Endometrium (tissue), 2 donors: ENCODE data around the gene MYBBP1A.
"Not testable (repeated sequence)": the region's sequence is repeated elsewhere in the genome, so short reads cannot be mapped to it uniquely, and the experiment has no call there.

ENCODE experiments used
- FAIRE-seq: peaks from 2 replicates; lab custom pipeline; 2012; peaks lifted over from hg19 to GRCh38; lab: Jason Lieb, UNC
- donor health status: control.
- donor health status: control.

The MYBBP1A gene

GRCh38 chr17:4590042-4590441 lies 34.9 kb upstream of the MYBBP1A start:
- not testable (repeated sequence) for FAIRE-seq

DNA sequence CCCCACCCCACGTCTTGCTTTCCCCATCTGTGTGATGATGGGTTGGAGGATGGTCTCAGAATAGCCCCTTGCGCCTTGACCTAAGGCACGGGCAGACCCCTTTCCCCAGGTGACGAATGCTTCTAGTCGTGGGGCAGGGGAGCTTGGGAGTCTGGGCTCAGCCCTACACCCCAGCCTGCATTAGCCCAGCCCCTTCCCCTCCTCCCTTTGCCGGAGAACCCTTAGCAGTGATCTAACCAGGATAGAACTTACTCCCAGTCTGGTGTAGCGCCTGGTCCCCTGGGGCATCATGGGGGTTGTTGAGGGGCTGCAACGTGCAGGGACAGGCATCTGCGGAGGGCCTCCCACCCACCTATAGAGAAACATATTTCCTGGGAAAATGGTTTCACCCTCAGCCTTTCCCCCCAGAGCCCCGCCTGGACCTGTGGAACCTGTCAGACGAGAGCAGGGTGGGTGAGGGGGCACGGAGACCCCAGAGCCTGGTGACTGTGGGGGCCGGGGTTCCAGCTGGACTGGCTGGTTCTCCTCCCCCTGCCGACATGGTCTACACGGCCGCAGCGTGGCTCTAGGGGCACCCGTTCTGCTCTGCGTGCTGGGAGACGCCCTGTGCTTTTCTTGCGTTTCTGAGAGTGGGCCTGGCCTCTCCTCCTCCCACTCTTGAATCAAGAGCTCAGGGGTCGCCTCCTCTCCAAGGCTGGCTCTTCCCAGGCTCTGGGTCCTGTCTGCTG lies 33.9 kb upstream of the MYBBP1A start:
- no peak for FAIRE-seq

DNA sequence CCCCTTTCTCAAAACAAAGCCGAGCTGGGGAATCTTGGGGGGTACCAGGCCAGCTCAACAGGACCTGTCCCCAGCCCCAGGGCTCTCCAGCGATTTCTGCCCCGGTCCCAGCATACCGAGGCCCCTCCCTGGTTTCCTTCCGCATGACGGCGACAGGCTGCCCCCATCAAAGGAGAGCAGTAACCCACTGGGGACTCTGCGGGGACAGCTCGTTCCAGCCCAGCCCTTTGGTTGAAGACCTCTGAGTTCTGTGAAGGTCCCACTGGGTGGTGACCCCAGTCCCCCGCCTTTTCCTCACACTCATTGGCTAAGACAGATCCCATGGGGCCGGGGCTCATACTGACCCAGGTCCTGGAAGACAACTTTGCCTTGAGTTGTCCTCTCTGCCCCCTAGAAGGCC lies 33.2 kb upstream of the MYBBP1A start:
- FAIRE-seq: no peak

- no peak for FAIRE-seq
These were observed 32.6 kb upstream of the MYBBP1A start for GRCh38 chr17:4587803-4588202.

DNA sequence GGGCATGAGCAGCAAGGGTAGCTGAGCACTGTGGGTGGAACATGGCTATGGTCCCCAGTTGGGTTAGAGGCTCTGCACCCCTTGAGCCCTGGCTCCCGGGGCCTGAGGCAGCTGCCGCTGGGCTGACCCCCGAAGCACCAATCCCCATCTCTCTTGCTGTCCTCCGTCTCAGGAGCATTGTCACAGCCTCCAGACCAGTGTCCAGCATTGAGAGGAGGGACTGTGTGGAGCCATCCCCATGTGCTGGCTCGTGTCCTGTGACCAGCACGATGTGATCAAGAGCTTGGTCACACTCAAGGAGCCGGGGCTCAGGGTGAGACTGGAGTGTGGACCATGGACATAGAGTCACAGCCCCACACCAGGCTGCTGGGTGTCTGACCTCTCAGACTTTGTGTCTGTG lies 32.0 kb upstream of the MYBBP1A start:
- FAIRE-seq: no peak

- no peak for FAIRE-seq
These were observed 30.9 kb upstream of the MYBBP1A start for GRCh38 chr17:4586043-4586442.

GRCh38 chr17:4585638-4585994 lies 30.4 kb upstream of the MYBBP1A start:
- FAIRE-seq: no peak

DNA sequence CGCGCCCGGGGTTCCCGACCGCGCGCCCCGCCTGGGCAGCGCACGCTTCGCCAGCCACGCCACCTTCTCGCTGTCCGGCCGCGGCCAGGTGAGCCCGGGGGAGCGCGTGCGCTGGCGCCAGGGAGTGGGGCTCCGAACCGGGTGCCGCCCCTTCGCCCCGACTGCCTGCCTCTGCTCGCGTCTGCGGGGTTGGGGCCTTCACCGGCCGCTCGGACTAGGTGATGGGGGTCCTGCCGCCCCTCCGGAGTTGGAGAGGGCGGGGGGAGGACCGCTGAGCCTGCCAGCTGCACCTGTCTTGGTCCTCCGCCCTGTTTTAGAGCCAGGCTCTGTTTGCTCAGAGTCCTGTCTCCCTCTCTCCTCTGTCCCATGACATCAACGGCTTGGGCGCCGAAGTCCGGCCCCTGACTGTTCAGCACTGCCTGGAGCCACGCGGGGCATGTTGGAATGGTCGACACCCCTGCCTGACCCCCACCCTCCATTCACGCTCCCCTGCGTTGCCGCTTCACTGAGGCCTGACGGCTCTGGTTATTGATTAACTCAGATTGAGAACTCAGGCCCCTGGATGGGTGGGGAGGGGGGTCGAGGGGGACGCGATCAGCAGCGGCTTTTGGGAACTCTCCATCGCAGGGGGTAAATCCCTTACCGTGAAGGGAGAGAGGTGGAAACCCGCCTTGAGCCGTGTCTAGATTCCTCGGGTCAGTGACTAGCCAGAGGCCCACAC lies 29.9 kb upstream of the MYBBP1A start:
- no peak for FAIRE-seq

DNA sequence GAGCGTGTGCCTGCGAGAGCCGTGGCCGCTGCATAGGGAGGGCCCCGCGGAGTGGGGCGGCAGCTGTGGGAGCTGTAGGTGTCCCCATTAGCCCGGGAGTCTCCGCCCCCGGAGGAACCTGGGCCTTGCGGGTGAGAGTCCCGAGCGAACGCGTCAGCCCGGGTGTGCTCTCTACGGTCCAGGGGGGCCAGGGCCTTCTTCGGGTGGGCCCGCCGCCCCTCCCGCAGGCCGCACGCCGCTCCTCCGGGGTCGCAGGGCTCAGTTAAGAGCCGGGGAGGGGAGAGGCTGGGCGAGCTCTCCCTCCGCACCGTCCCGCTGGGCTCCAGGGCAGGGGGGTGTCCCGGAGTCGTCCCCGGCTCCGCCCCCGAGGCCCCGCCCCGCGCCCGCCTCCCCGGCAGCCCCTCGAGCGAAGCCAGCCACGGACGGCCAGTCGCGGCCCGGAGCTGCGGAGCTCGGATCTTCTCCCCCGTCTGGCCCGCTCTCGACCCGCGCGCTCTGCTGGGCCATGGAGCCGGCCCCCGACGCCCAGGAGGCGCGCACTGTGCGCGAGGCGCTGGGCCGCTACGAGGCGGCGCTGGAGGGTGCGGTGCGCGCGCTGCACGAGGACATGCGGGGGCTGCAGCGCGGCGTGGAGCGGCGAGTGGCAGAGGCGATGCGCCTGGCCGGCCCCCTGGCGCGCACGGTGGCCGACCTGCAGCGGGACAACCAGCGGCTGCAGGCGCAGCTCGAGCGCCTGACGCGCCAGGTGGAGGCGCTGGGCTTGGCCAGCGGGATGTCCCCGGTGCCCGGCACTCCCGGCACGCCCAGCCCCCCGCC lies 29.1 kb upstream of the MYBBP1A start, which contains the start of gene SMTNL2:
Gene SMTNL2 (plus strand): TSS at position 429 of the 816 bp plus-strand sequence. CDS start 77 bp downstream, at position 506.
- no peak for FAIRE-seq

DNA sequence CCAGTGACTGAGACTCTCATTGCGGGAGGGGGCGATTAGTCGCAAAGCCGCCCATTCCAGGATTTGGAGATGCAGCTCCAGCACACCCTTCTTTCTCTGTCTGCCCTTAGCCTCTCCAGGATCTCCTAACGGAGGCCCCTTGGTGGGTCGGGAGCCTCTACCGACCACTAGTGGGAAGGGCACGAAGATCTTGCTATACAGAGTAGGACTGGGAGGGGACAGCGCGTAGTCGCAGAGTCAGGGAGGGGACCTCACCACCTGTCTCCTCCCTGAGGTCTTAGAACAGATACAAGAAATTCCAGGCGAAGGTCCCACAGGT lies 28.6 kb upstream of the MYBBP1A start:
- FAIRE-seq: no peak

DNA sequence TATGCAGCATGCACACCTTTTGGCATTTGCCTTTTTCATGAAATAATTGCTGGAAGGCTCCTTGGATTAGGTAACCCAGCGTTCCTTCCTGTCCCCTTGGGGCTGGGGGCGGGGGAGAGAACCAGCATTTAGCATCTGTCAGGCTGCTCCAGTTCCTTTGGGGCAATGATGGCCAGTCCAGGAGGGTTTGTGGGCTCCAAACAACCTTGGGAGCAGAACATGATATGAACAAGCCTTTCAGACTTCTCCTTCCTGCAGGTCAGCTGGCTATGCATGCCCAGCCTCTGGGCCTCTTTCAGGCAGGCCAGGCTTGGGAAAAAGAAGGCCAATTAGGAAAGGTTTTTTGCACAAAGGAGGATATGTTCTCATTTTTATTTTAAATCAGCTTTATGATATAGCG lies 28.0 kb upstream of the MYBBP1A start:
- no peak for FAIRE-seq

GRCh38 chr17:4582691-4583090 lies 27.5 kb upstream of the MYBBP1A start:
- no peak for FAIRE-seq

- no peak for FAIRE-seq
These were observed 26.9 kb upstream of the MYBBP1A start for GRCh38 chr17:4582101-4582501.

DNA sequence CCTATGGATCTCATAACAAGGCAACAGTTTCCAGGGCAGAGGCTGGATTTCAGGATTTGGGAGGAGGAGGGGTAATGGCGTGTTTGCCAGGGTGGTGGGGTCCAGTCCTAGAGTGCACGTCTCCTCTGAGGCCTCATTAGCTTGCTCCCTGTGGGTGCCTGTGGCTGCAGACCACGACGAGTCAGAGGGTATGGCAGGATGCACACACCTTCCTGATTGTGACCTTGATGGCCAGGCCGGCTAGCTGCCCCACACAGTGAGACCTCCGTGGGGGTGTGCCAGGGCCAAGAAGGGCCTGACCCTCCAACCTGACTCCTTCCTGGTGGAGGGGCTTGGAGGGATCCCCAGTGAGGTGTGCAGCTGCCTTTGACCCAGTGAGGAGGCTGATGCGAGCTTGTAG lies 25.1 kb upstream of the MYBBP1A start:
- FAIRE-seq: no peak

DNA sequence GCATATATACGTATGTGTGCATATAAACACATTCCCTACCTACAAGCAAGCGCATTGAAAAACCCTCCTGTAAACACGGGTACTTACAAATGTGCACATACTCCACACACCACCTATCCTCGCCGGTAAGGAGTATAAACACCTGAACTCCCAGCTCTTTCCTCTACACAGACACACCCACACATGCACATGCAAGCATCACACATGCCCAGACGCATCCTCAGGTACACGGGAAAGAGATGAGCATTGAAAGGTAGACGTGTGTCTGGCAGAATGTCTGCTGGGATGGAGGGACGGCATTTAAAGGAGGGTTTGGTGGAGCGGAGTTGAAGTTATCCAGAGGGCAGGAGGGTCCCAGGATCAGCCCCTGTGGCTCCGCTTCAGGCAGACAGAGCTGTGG lies 24.5 kb upstream of the MYBBP1A start:
- no peak for FAIRE-seq

DNA sequence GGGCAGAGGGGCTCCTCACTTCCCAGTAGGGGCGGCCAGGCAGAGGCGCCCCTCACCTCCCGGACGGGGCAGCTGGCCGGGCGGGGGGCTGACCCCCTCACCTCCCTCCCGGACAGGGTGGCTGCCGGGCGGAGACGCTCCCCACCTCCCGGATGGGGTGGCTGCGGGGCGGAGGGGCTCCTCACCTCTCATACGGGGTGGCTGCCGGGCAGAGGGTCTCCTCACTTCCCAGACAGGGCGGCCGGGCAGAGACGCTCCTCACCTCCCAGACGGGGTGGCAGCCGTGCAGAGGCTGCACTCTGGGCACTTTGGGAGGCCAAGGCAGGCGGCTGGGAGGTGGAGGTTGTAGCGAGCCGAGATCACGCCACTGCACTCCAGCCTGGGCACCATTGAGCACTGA lies 23.2 kb upstream of the MYBBP1A start:
- FAIRE-seq: not testable (repeated sequence)

DNA sequence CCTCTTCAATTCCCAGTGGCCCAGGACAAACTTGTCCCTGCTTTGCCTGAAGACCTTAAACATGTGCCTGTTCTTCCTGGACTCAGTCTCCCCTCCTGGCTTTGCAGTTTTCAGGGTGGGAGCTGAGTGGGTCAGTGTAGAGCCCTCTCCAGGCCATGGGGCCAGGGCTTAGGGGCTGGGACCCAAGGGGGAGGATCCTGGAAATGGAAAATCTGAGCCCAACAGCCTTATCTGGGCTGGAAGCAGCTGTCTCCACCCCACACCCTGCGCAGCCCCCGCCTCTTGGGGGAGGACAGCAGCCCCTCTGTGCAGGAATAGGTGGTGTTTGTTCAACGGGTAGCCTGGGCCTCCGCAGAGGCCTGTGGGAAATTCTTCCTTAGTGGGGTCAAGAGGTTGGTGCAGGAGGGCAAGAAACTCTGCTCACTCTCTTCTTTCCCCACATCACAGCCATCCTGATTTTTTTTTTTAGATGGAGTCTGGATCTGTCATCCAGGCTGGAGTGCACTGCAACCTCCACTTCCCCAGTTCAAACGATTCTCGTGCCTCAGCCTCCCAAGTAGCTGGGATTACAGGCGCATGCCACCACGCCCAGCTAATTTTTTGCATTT lies 22.3 kb upstream of the MYBBP1A start:
- FAIRE-seq: no peak

- no peak for FAIRE-seq
These were observed 21.6 kb upstream of the MYBBP1A start for GRCh38 chr17:4576729-4577322.

- FAIRE-seq: no peak
These were observed 21.0 kb upstream of the MYBBP1A start for GRCh38 chr17:4576161-4576558.

DNA sequence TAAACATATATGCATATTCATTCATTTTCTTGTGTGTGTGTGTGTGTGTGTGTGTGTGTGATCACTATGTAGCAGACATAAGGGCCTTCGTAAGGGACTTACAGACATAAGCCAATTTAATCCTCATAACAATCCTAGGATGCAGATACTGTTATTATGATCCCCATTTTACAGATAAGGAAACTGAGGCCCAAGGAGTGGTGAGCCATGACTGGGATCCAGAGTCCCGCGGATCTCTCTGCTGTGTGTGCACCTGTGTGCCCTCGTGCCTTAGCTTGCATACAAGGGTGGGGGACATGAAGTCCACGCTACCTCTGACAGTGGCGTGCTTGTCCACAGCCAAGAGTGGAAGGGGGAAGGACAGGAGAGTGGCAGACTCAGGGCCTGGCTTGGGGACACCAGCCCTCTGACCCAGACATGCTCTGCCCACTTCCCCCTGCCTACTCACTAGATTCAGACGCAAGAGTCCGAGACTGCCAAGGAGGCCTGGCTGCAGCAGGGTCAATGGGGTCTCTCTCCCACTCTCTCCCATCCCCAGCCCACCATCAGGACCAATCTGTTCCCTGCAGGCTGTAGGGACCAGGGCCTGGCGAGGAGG lies 19.4 kb upstream of the MYBBP1A start:
- no peak for FAIRE-seq

DNA sequence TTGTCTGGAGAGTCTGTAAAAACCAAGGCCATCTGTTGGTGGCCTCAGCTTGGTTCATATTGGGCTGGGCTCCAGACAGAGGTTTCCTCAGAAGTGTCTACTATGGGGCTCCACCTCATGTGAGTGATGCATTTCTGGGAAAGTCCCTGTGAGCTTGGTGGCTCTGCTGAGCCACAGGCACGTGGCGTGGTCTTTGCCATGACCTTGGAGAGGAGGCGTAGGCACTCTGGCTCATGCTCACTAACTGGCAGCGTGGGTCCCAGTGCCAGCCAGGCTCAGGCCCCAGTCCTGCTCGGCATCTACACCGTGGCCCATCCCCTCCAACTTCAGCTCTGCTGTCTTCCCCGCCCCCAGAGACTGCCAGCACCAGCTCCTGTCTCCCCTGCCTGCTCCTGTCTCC lies 18.5 kb upstream of the MYBBP1A start:
- FAIRE-seq: no peak

GRCh38 chr17:4573115-4573514 lies 17.9 kb upstream of the MYBBP1A start:
- FAIRE-seq: no peak
